Measurements from ENCODE around the gene LRRC75A. TPM values are rescaled to one million over a fixed set of nuclear protein-coding genes. Genes with fewer than 3 reads are reported as not detected.

Gene LRRC75A
- total RNA-seq, 1 donor from 2014 or later = 4.5 TPM

- Histone ChIP-seq H3K4me3 (ENCODE audit: low read depth, low read length) (no peak overlapping the region), H3K36me3 (ENCODE audit: control insufficient read depth, insufficient read depth, low read length) (no peaks in the 10 kb centered on the region), H3K27me3 (ENCODE audit: control insufficient read depth, insufficient read depth, low read length) (peaks cover 4% of the 10 kb centered on the region)
- TF ChIP-seq CTCF (IDR thresholded peaks at IDR 0.05; ENCODE audit: insufficient read depth, low read length, poor library complexity, severe bottlenecking) = no peak
- no peak for DNase-seq (ENCODE audit: low read depth)
Measured at GRCh38 chr17:16484445-16485175, 7.4 kb downstream of the LRRC75A start.

GRCh38 chr17:16483021-16483645 is 8.9 kb downstream of the LRRC75A start:
- Histone ChIP-seq H3K27me3 (ENCODE audit: control insufficient read depth, insufficient read depth, low read length) (no peaks in the 10 kb centered on the region), H3K36me3 (ENCODE audit: control insufficient read depth, insufficient read depth, low read length) (no peaks in the 10 kb centered on the region), H3K4me3 (ENCODE audit: low read depth, low read length) (no peak overlapping the region)
- TF ChIP-seq CTCF (IDR thresholded peaks at IDR 0.05; ENCODE audit: insufficient read depth, low read length, poor library complexity, severe bottlenecking) = no peak
- DNase-seq (ENCODE audit: low read depth) = no peak

DNA sequence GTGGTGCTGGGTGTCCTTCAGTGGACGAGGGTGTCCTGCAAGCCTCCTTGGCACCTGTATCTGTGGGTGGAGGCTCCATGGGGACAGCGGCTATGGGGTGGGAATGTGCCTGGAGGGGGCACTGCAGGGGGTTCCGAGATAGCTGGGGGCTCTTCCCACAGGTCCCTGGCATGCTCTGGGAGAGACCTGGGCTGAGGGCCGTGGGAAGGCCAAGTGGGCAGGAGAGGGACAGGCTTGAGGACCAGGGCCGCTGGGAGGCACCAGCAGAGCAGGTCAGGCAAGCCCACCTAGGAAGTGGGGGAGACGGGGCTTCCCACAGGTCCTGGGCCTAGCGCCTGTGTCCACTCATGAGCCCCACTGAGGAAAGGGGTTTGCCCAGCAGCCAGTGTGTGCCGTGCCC is 9.7 kb downstream of the LRRC75A start:
- no peaks in the 10 kb centered on the region for H3K27me3 ChIP-seq (ENCODE audit: control insufficient read depth, insufficient read depth, low read length)
- TF ChIP-seq CTCF (IDR thresholded peaks at IDR 0.05; ENCODE audit: insufficient read depth, low read length, poor library complexity, severe bottlenecking) = no peak
- H3K4me3 ChIP-seq (ENCODE audit: low read depth, low read length) = no peak overlapping the region

DNA sequence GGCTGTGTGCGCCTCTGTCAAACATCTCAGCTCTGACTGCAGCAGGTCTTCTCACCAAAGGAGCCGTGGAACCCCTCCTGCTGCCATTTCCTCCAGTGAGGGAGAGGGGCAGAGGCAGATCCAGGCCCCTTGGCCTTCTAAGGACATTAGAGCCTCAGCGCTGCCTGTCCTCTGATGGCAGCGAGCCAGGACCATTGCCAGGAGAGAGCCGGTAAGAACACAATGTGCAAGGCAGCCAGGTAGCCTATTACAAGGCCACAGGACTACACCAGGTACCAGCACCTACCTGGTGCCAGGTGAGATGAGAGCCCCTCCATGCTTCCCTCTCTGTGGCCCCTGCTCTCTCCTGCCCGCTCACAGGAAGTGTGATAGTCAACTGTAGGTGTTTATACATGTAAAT is 11.0 kb downstream of the LRRC75A start:
- DNase-seq (ENCODE audit: low read depth) = no peak
- no peak for TF ChIP-seq CTCF (IDR thresholded peaks at IDR 0.05; ENCODE audit: insufficient read depth, low read length, poor library complexity, severe bottlenecking)
- Histone ChIP-seq H3K27me3 (ENCODE audit: control insufficient read depth, insufficient read depth, low read length) (no peaks in the 10 kb centered on the region), H3K36me3 (ENCODE audit: control insufficient read depth, insufficient read depth, low read length) (no peaks in the 10 kb centered on the region), H3K4me3 (ENCODE audit: low read depth, low read length) (no peak overlapping the region)

More for the DNA sequence above, 9.7 kb downstream of the LRRC75A start:
- DNase-seq (ENCODE audit: low read depth) = no peak
- no peaks in the 10 kb centered on the region for H3K36me3 ChIP-seq (ENCODE audit: control insufficient read depth, insufficient read depth, low read length)

- no peak overlapping the region for H3K4me3 ChIP-seq (ENCODE audit: low read depth, low read length)
- no peaks in the 10 kb centered on the region for H3K36me3 ChIP-seq (ENCODE audit: control insufficient read depth, insufficient read depth, low read length)
- DNase-seq (ENCODE audit: low read depth) = no peak
- TF ChIP-seq CTCF (IDR thresholded peaks at IDR 0.05; ENCODE audit: insufficient read depth, low read length, poor library complexity, severe bottlenecking) = no peak
- H3K27me3 ChIP-seq (ENCODE audit: control insufficient read depth, insufficient read depth, low read length) = no peaks in the 10 kb centered on the region
Measured at GRCh38 chr17:16479264-16479663, 12.7 kb downstream of the LRRC75A start.

Measured in kidney epithelial cell (primary cell).